Measurements from ENCODE around the gene SLC29A1.
A peak's percentile ranks its signal among the peaks of the same experiment; 100 is the strongest.
"Not testable (repeated sequence)": the region's sequence is repeated elsewhere in the genome, so short reads cannot be mapped to it uniquely, and the experiment has no call there.

SLC29A1 gene

DNA sequence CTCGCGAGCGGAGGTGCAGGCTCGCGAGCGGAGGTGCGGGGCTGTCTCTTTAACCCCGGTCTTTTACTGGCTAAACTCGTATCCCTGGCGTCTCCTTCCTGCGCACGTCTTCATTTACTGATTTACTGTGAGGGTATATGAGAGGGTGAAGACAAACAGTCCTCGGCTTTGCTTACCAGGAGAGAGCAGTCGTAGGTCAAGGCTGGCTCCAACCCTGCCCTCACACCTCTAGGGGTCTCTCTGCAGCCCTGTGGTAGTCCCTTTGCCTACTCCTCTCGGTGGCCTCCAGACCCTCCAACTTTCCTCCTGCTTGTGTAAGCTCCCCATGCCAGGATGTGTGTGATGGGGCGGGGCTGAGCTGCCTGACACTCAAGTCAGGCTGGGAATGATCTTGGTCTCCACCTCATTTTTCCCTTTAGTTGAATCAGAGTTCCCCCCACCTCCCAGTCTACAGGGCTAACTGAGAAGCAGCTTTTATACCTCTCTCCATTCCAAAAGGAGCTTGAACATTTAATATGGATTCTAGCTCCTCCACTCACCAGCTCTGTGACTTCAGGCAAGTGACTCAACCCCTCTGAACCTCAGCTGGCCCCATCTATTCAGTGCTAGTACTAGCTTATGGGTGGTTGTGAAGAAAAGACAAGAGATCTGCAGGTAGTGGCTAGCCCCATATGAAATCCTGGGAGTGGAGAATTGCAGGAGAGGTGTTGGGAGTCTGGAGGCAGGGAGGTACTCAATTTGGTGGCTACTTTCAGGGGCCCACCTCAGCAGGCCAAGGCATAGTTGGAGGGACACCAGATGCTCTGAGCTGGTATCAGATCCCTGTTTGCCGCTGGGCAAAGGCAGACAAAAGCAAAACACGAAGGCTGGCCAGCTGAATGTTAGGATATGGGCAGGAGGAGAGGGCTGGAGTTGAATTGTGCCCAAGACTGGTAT, 902 bp downstream of the SLC29A1 start:
- DNase-seq: no peak

DNA sequence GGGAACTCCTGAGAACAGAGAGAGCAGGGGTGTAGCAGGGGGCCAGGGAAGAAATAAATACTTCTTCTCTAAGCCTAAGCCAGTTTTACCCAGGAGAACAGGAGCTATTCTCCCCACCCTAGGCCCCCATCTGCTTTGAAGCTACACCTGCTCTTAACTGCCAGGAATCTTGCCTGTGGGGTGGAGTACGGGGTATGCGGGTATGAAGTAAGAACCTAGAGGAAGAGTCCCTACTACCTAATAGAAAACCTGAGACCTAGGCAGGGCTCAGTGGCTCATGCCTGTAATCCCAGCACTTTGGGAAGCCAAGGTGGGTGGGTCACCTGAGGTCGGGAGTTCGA, 1.5 kb downstream of the SLC29A1 start:
- no peak for DNase-seq

- DNase-seq: no peak
Observed at GRCh38 chr6:44225579-44226325, 2.4 kb downstream of the SLC29A1 start.

DNA sequence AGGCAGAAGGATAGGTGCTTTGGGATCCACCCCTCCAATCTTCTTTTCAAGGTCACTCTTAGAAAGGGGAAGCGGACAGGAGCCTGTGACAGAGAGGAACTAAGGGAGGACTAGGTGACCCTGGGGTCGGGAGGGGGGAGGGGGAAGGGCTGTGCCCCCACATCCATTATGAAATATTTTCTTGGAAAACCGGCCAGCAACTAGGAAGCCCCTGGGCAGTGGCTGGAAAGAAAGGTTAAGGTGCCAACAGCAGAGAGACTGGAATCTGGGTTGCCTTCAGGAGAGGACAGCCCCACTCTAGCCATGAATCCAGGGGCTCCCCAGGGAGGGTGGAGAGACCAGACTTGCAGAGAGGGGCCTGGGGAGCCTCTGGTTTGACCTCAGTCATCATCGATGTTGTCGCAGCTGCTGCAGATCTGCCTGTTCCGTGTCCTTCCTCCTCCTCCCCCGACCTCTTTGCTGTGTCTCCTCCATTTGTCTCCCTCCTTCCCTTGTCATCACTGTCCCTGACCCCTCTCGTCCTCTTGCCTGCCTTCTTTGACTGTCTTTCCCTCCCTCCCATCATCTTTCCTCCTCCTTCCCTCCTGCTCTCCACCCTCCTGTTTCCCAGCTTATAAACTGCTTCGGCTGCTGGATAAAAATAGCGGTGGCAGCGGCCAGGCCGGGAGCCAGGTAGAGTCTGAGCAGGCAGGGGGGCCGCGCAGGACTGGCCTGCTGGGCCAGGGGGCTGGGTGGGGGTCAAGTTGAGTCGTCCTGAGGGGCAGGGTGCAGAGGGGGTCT, 3.2 kb downstream of the SLC29A1 start:
- DNase-seq: no peak

DNA sequence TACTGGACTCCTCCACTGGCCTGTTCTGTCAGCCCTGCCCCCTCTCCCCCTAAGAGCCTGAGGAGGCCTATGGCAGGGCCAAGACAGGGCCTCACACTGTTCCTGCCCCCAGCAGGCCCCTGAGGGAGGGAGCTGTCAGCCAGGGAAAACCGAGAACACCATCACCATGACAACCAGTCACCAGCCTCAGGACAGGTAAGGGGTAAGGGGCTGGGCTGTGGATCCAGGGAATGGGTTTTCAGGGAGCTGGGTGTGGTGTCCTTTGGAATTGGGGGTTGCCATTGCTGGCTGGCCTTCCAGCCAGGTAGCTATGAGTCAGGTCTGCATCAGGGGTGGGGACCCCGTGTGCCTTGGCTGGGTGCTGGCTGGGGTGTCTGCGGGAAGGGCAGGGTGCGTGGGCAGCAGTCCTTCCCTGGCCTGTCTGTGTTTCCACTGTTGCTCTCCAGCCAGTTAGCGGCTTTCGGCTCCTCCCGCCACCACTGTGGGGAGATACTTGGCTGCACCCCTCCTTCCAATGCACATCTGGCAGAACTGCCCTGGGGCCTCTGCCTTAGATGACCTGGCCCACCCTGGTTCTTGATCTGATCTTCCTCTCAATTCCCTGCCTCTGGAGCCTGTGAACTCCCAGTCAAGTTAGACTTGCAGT, 3.9 kb downstream of the SLC29A1 start:
- DNase-seq: no peak

GRCh38 chr6:44228031-44228430, 4.6 kb downstream of the SLC29A1 start:
- no peak for DNase-seq

- no peak for DNase-seq
Observed at GRCh38 chr6:44228433-44228832, 5.0 kb downstream of the SLC29A1 start.

- DNase-seq: no peak
Observed at GRCh38 chr6:44228836-44229235, 5.4 kb downstream of the SLC29A1 start.

DNA sequence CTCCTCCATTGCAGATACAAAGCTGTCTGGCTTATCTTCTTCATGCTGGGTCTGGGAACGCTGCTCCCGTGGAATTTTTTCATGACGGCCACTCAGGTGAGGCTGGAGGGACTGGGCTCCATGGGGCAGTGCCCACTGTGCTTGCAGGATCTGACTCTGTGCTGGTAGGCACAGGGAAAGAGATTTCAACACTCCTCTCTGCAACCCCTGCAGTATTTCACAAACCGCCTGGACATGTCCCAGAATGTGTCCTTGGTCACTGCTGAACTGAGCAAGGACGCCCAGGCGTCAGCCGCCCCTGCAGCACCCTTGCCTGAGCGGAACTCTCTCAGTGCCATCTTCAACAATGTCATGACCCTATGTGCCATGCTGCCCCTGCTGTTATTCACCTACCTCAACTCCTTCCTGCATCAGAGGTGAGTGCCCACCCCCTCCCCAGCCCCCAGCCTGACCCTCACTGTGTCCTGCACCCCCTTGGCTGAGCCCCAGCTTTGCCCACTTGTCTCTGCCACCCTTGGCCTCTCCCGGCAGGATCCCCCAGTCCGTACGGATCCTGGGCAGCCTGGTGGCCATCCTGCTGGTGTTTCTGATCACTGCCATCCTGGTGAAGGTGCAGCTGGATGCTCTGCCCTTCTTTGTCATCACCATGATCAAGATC, 6.1 kb downstream of the SLC29A1 start:
- no peak for DNase-seq

DNA sequence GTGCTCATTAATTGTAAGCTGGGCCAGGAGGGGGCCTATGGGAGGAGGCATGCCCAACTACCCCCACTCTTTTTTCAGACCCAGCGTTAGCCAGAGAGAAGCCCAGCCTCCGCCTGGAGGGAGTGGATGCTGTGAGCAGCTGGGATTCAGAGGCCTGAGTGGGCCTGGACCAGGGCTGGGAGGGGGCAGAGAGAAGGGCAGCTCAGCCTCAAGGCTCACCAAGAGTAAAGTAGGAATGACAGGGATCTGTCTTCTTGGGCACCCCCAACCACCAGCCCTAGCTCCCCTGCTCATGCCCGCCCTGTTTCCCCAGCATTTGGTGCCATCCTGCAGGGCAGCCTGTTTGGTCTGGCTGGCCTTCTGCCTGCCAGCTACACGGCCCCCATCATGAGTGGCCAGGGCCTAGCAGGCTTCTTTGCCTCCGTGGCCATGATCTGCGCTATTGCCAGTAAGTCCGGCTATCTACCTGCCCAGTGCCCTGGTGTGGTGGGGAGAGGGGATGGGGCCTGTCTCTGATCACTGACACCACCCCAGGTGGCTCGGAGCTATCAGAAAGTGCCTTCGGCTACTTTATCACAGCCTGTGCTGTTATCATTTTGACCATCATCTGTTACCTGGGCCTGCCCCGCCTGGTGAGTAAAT, 6.8 kb downstream of the SLC29A1 start:
- DNase-seq: no peak

GRCh38 chr6:44231426-44231825, 8.0 kb downstream of the SLC29A1 start:
- DNase-seq: not testable (repeated sequence)

DNA sequence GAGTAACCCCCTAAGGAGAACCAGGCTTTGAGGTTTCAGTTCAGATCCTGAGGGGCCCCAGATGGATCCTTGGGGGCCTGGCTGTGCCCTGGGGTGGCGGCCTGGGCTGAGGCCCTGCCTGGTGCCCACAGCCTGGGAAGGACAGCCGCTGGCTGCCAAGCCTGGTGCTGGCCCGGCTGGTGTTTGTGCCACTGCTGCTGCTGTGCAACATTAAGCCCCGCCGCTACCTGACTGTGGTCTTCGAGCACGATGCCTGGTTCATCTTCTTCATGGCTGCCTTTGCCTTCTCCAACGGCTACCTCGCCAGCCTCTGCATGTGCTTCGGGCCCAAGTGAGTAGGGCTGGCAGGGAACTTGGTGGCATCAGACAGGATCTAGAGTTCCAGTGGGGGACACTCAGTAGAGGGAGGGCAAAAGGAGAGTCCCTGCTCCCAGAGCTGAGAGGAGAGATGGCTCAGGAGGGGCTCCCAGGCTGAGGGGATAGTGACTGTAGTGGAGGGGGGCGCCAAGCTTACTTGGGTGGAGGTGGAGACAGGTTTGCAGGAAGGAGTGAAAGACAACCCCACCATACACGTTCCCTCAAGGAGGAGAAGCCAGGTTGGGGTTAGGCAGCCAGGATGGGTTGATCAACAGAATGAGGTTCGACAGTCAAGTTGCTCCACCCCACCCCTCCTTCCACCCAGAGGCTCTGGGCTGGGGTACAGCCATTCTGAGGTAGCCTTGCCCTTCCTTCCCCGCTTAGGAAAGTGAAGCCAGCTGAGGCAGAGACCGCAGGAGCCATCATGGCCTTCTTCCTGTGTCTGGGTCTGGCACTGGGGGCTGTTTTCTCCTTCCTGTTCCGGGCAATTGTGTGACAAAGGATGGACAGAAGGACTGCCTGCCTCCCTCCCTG, 9.5 kb downstream of the SLC29A1 start:
- no peak for DNase-seq

- no peak for DNase-seq
Observed at GRCh38 chr6:44233567-44234100, 10.2 kb downstream of the SLC29A1 start.

GRCh38 chr6:44234101-44235025, 11.0 kb downstream of the SLC29A1 start:
- DNase-seq: peak; percentile 86

DNA sequence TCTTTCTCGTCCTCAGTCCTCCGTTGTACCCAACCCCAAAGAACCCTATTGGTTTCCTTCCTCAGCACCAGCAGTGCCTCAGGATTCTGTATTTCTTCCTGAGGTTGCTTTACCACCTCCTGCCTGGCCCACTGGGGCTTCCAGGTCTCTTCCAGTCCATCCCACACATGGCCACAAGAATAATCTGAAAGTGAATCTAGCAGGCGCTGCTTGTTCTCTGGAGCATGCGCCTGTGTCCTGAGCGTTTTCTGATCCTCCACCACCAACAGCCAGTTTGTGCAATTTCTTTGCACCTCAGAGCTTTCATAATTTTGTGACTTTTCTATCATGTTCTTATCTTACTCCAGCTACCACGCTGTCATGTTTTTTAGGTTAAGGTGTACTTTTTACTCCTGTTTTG, 11.9 kb downstream of the SLC29A1 start:
- DNase-seq: no peak

GRCh38 chr6:44235891-44236516, 12.6 kb downstream of the SLC29A1 start:
- DNase-seq: no peak

GRCh38 chr6:44237021-44237812, 13.8 kb downstream of the SLC29A1 start:
- DNase-seq: peak; percentile 89
